ENCODE results near the gene LINC00237. TPM values are rescaled to one million over a fixed set of nuclear protein-coding genes. Genes with fewer than 3 reads are reported as not detected.

The LINC00237 gene
- total and polyA plus RNA-seq, 8 donors, result not detected

- intact Hi-C loops (cut with DNase I; ENCODE audit: low total_unique reads), result no loop called here
- WGBS, 5 donors, result 80 to 89% (median 84%) methylated on average over 4 of the region's 4 CpGs
- TF ChIP-seq POLR2AphosphoS5 (IDR thresholded peaks at IDR 0.05) (no peak), EP300 (IDR thresholded peaks at IDR 0.05) (no peak), CTCF (IDR thresholded peaks at IDR 0.05) (no peak), POLR2A (IDR thresholded peaks at IDR 0.05) (no peak)
- Histone ChIP-seq H3K4me1 (no peaks in the 10 kb centered on the region), H3K9me3 (no peaks in the 10 kb centered on the region), H3K27me3 (peaks cover 0 to 31% (median 0%) of the 10 kb centered on the region in 3 donors), H3K4me3 (no peak overlapping the region), H3K36me3 (no peaks in the 10 kb centered on the region), H3K27ac (no peak overlapping the region)
- DNase-seq, result no peak
These were observed 7.5 kb upstream of the LINC00237 start for GRCh38 chr20:21113697-21114096.

- no peak for TF ChIP-seq POLR2A (IDR thresholded peaks at IDR 0.05)
- Histone ChIP-seq H3K36me3 (no peaks in the 10 kb centered on the region), H3K4me3 (no peak overlapping the region), H3K4me1 (peaks cover 0 to under 1% (median 0%) of the 10 kb centered on the region in 4 donors), H3K9me3 (no peaks in the 10 kb centered on the region), H3K27me3 (peaks cover 0 to 49% (median 13%) of the 10 kb centered on the region in 3 donors), H3K27ac (no peak overlapping the region)
- 74 to 89% (median 81%) methylated on average over 2 of the region's 2 CpGs for whole genome bisulfite sequencing, 5 donors
- intact Hi-C loops (cut with DNase I; ENCODE audit: low total_unique reads), result no loop called here
- DNase-seq, result no peak
These were observed 5.3 kb upstream of the LINC00237 start for GRCh38 chr20:21111416-21111815.

- no peak for DNase-seq
- H3K4me1 ChIP-seq, result peaks cover 2 to 7% (median 5%) of the 10 kb centered on the region in 4 donors
- intact Hi-C loops (cut with DNase I; ENCODE audit: low total_unique reads), result no loop called here
- peaks cover under 1 to 52% (median 19%) of the 10 kb centered on the region in 3 donors for H3K27me3 ChIP-seq
- whole genome bisulfite sequencing, 5 donors, result 73 to 98% (median 91%) methylated on average over 1 of the region's 1 CpG
- no peaks in the 10 kb centered on the region for H3K36me3 ChIP-seq
- no peak overlapping the region for H3K4me3 ChIP-seq
- no peak for TF ChIP-seq CTCF (IDR thresholded peaks at IDR 0.05)
- TF ChIP-seq POLR2AphosphoS5 (IDR thresholded peaks at IDR 0.05), result no peak
- no peaks in the 10 kb centered on the region for H3K9me3 ChIP-seq
- no peak overlapping the region for H3K27ac ChIP-seq
These were observed 4.7 kb upstream of the LINC00237 start for GRCh38 chr20:21110811-21111210.

GRCh38 chr20:21109144-21109543 is 3.0 kb upstream of the LINC00237 start:
- Histone ChIP-seq H3K9me3 (no peaks in the 10 kb centered on the region), H3K4me1 (peaks cover 7 to 17% (median 15%) of the 10 kb centered on the region in 4 donors), H3K27ac (no peak overlapping the region), H3K36me3 (no peaks in the 10 kb centered on the region), H3K4me3 (no peak overlapping the region), H3K27me3 (peaks cover 16 to 68% (median 36%) of the 10 kb centered on the region in 3 donors)
- no peak for DNase-seq
- 83 to 100% (median 85%) methylated on average over 2 of the region's 2 CpGs for WGBS, 5 donors
- TF ChIP-seq POLR2AphosphoS5 (IDR thresholded peaks at IDR 0.05) (no peak), EP300 (IDR thresholded peaks at IDR 0.05) (no peak), CTCF (IDR thresholded peaks at IDR 0.05) (no peak), POLR2A (IDR thresholded peaks at IDR 0.05) (no peak)
- intact Hi-C loops (cut with DNase I; ENCODE audit: low total_unique reads), result no loop called here

- DNase-seq, result peak in 1 of 2 donors; percentile 14
- Histone ChIP-seq H3K9me3 (peaks cover 0 to 5% (median 0%) of the 10 kb centered on the region in 4 donors), H3K4me1 (peaks cover 30 to 49% (median 45%) of the 10 kb centered on the region in 4 donors), H3K36me3 (no peaks in the 10 kb centered on the region), H3K4me3 (peak overlapping the region in 2 of 4 donors; percentile 11 to 28), H3K27me3 (peaks cover 34 to 93% (median 71%) of the 10 kb centered on the region in 3 donors), H3K27ac (no peak overlapping the region)
- 2 to 6% (median 5%) methylated on average over 13 to 50 of the region's 50 CpGs for WGBS, 5 donors
- no peak for TF ChIP-seq EP300 (IDR thresholded peaks at IDR 0.05)
- no peak for TF ChIP-seq POLR2A (IDR thresholded peaks at IDR 0.05)
- no peak for TF ChIP-seq CTCF (IDR thresholded peaks at IDR 0.05)
- no peak for TF ChIP-seq POLR2AphosphoS5 (IDR thresholded peaks at IDR 0.05)
- intact Hi-C loops (cut with DNase I; ENCODE audit: low total_unique reads), result no loop called here
These were observed 558 bp downstream of the LINC00237 start for GRCh38 chr20:21105429-21106170.

Data from stomach (tissue), 9 donors.